GM12878 (cell line): ENCODE data around the gene C6orf120. TPM values are rescaled to one million over a fixed set of nuclear protein-coding genes. Genes with fewer than 3 reads are reported as not detected.

ENCODE experiments used
- ATAC-seq: fragments of 200-7000 bp; cut with Tn5 transposase; 3 replicates; pipeline ENCODE4 v1.9.1; 2020; ENCODE audit warnings: mild to moderate bottlenecking, moderate library complexity
- BruUV-seq: library from RNA; stranded (reverse); fragments of 400-500 nt; replicated peaks from 2 replicates; lab custom pipeline; 2021; lab: Mats Ljungman, UMichigan
- CTCF ChIA-PET: fragments of 300-600 bp; sonication (Branson Sonifier 250); formaldehyde crosslinking; extraction: SDS; loops from one replicate; lab custom pipeline; 2021; ENCODE audit warnings: inconsistent platforms; lab: Yijun Ruan, JAX
- POLR2A ChIA-PET: fragments of 350-600 bp; formaldehyde crosslinking; extraction: SDS; loops from one replicate; lab custom pipeline; 2021; ENCODE audit warnings: inconsistent platforms; lab: Charles Lee
- RAD21 ChIA-PET: fragments of 300-600 bp; sonication (Branson Sonifier 250); formaldehyde crosslinking; loops from one replicate; lab custom pipeline; 2023; ENCODE audit warnings: antibody characterized with exemption; ENCODE audit not compliant: unreplicated experiment; lab: Charles Lee
- SMC1A ChIA-PET: fragments of 300-600 bp; sonication (Branson Sonifier 250); formaldehyde crosslinking; loops from one replicate; lab custom pipeline; 2023; ENCODE audit not compliant: unreplicated experiment, uncharacterized antibody; lab: Charles Lee
- DNase-seq: peaks from one replicate; pipeline ENCODE4 v3.0.0-alpha.2; 2011; ENCODE audit warnings: low read depth, low spot score
- FAIRE-seq: peaks from 3 replicates; lab custom pipeline; 2011; peaks lifted over from hg19 to GRCh38; lab: Jason Lieb, UNC
- H2AFZ ChIP-seq: 2 replicates; pipeline ENCODE4 v1.6.0; 2011; ENCODE audit warnings: low read depth, low read length, control low read depth; ENCODE audit not compliant: control insufficient read depth
- H3K27ac ChIP-seq: 2 replicates; pipeline ENCODE4 v1.5.1; 2011; ENCODE audit warnings: control low read depth; ENCODE audit not compliant: control insufficient read depth, insufficient read depth
- H3K27me3 ChIP-seq, 2 experiments: replicated peaks in 1 of 2; 2 replicates each; pipeline versions ENCODE4 v1.6.0 to v1.6.1; 2011; ENCODE audit warnings: low read length in 1 of 2; ENCODE audit not compliant: control insufficient read depth in 2 of 2, insufficient read depth in 2 of 2
- H3K36me3 ChIP-seq, 2 experiments: 2 replicates each; pipeline ENCODE4 v1.5.1; 2011; ENCODE audit warnings: low read length in 1 of 2; ENCODE audit not compliant: control insufficient read depth in 2 of 2, insufficient read depth in 2 of 2
- H3K4me1 ChIP-seq: 2 replicates; pipeline ENCODE4 v1.6.1; 2011; ENCODE audit warnings: mild to moderate bottlenecking, low read length, moderate library complexity, mixed read lengths; ENCODE audit not compliant: control insufficient read depth, insufficient read depth
- H3K4me2 ChIP-seq: 2 replicates; pipeline ENCODE4 v1.6.0; 2011; ENCODE audit warnings: control low read depth; ENCODE audit not compliant: control insufficient read depth, insufficient read depth
- H3K4me3 ChIP-seq: fragments of 200-600 bp; sonication (generic); 2 replicates; pipeline ENCODE4 v1.5.1; 2016
- H3K79me2 ChIP-seq: 2 replicates; pipeline ENCODE4 v1.6.0; 2011; ENCODE audit warnings: low read length; ENCODE audit not compliant: control insufficient read depth, insufficient read depth
- H3K9ac ChIP-seq: 2 replicates; pipeline ENCODE4 v1.8.0; 2011; ENCODE audit warnings: low read length, control low read depth, mixed read lengths; ENCODE audit not compliant: control insufficient read depth, insufficient read depth
- H3K9me3 ChIP-seq: replicated peaks from 3 replicates; pipeline ENCODE4 v1.5.1; 2011; ENCODE audit warnings: mild to moderate bottlenecking, low read length; ENCODE audit not compliant: control insufficient read depth, insufficient read depth
- H4K20me1 ChIP-seq: 2 replicates; pipeline ENCODE4 v1.6.0; 2011; ENCODE audit not compliant: control insufficient read depth, insufficient read depth
- BCLAF1 ChIP-seq: fragments of 450-650 bp; IDR thresholded peaks from 2 replicates; pipeline ENCODE4 v1.6.1; 2017; ENCODE audit warnings: antibody characterized with exemption, mild to moderate bottlenecking, moderate library complexity
- EZH2 ChIP-seq: IDR thresholded peaks from 2 replicates; pipeline ENCODE4 v1.6.1; 2012; ENCODE audit warnings: low read depth, mild to moderate bottlenecking, control low read depth, inconsistent platforms, low read length, borderline replicate concordance; ENCODE audit not compliant: control insufficient read depth
- FOXM1 ChIP-seq: IDR thresholded peaks from 2 replicates; pipeline ENCODE4 v1.6.1; 2012; ENCODE audit warnings: low read depth, mild to moderate bottlenecking, inconsistent platforms, low read length, moderate library complexity
- IRF4 ChIP-seq: IDR thresholded peaks from 2 replicates; pipeline ENCODE4 v1.6.1; 2011; ENCODE audit warnings: low read depth, low read length
- JUNB ChIP-seq: IDR thresholded peaks from 2 replicates; pipeline ENCODE4 v1.6.1; 2016; ENCODE audit warnings: antibody characterized with exemption, mild to moderate bottlenecking
- POLR2A ChIP-seq: IDR thresholded peaks from 2 replicates; pipeline ENCODE4 v1.6.1; 2011; ENCODE audit warnings: low read depth, mild to moderate bottlenecking, low read length
- POLR2AphosphoS5 ChIP-seq: IDR thresholded peaks from 2 replicates; pipeline ENCODE4 v1.6.1; 2011; ENCODE audit warnings: mild to moderate bottlenecking, low read length, inconsistent platforms
- POU2F2 ChIP-seq: IDR thresholded peaks from 3 replicates; pipeline ENCODE4 v1.6.1; 2011; ENCODE audit warnings: low read depth, mild to moderate bottlenecking, low read length, borderline replicate concordance
- RAD21 ChIP-seq: IDR thresholded peaks from 2 replicates; pipeline ENCODE4 v1.6.1; 2011; ENCODE audit warnings: mild to moderate bottlenecking, low read depth, low read length, moderate library complexity; ENCODE audit not compliant: insufficient read depth
- SMC3 ChIP-seq: IDR thresholded peaks from 2 replicates; pipeline ENCODE4 v1.6.1; 2011; ENCODE audit warnings: low read length, improper control_type of control experiment, borderline replicate concordance
- SREBF1 ChIP-seq: IDR thresholded peaks from 2 replicates; pipeline ENCODE4 v1.6.1; 2012; ENCODE audit warnings: mild to moderate bottlenecking, low read length
- STAT3 ChIP-seq: IDR thresholded peaks from 2 replicates; pipeline ENCODE4 v1.6.1; 2011; ENCODE audit warnings: low read depth, low read length, improper control_type of control experiment
- WRNIP1 ChIP-seq: IDR thresholded peaks from 2 replicates; pipeline ENCODE4 v1.6.1; 2011; ENCODE audit warnings: low read depth, low read length, improper control_type of control experiment, borderline replicate concordance
- in situ Hi-C: fragments of 300-500 bp; cut with MboI; formaldehyde crosslinking; loops from 9 replicates; pipeline ENCODE4 v1.14.3; 2018; ENCODE audit warnings: mixed read lengths
- intact Hi-C: fragments of 100-400 bp; cut with micrococcal nuclease; formaldehyde crosslinking; loops from one replicate; pipeline ENCODE4 v1.14.2; 2022; ENCODE audit not compliant: unreplicated experiment
- polyA plus RNA-seq, 11 experiments: library from polyadenylated mRNA; depleted of rRNA in 4 of 11; unstranded in 6 of 11; stranded (reverse) in 5 of 11; fragments of >200 nt; fragmentation: Nextera tagmentation in 4 of 11; fragmentation: Illumina TruSeq in 1 of 11; extraction: Ambion mirVana in 4 of 11; extraction: Trizol in 1 of 11; gene quantifications; 1 replicate in 1 of 11; 2 replicates in 10 of 11; pipeline versions ENCODE4 v1.2.1 to v1.2.3, GENCODE V29; 2011 to 2016; ENCODE audit warnings: inconsistent platforms in 2 of 11, missing spikeins in 2 of 11, low read depth in 1 of 11
- total RNA-seq, 4 experiments: library from RNA; depleted of rRNA in 3 of 4; stranded (reverse); fragments of >200 nt in 3 of 4; fragmentation: Illumina TruSeq in 1 of 4; extraction: Trizol in 1 of 4; gene quantifications; 2 replicates each; pipeline versions ENCODE4 v1.2.1 to v1.2.3, GENCODE V29; 2013 to 2021
- TF ChIP-seq, protein P1 (sequence below): fragments of 450-650 bp; IDR thresholded peaks from 2 replicates; pipeline ENCODE4 v1.6.1; 2016; ENCODE audit warnings: mild to moderate bottlenecking

C6orf120 gene
- total and polyA plus RNA-seq, 10 of the 15 experiments (the other 5 are each of a cell fraction or from before 2014, with no cell fraction given) = 3.6 to 23.9 (median 18.2) TPM

- no peaks in the 10 kb centered on the region for H3K27me3 ChIP-seq
- no peaks in the 10 kb centered on the region for H3K9me3 ChIP-seq
- no peaks in the 10 kb centered on the region for H3K4me1 ChIP-seq
- ChIA-PET CTCF (no interaction called here), SMC1A (no interaction called here), RAD21 (no interaction called here), POLR2A (no interaction called here)
- no peak overlapping the region for H3K9ac ChIP-seq
- TF ChIP-seq POLR2AphosphoS5 (no peak), IRF4 (no peak), FOXM1 (no peak), BCLAF1 (no peak), SREBF1 (no peak), STAT3 (no peak), POLR2A (no peak), EZH2 (no peak), JUNB (no peak), RAD21 (no peak), WRNIP1 (no peak), SMC3 (no peak), POU2F2 (no peak)
- TF ChIP-seq, protein P1, sequence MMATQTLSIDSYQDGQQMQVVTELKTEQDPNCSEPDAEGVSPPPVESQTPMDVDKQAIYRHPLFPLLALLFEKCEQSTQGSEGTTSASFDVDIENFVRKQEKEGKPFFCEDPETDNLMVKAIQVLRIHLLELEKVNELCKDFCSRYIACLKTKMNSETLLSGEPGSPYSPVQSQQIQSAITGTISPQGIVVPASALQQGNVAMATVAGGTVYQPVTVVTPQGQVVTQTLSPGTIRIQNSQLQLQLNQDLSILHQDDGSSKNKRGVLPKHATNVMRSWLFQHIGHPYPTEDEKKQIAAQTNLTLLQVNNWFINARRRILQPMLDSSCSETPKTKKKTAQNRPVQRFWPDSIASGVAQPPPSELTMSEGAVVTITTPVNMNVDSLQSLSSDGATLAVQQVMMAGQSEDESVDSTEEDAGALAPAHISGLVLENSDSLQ = no peak
- no peaks in the 10 kb centered on the region for H3K36me3 ChIP-seq
- FAIRE-seq (no peak), ATAC-seq (no peak), DNase-seq (no peak)
- H3K79me2 ChIP-seq = no peaks in the 10 kb centered on the region
- in situ Hi-C loops = no loop called here
- H3K4me2 ChIP-seq = no peak overlapping the region
- BruUV-seq = no TSS peak
- no peak overlapping the region for H3K27ac ChIP-seq
- intact Hi-C loops = loop anchor here (10.0 kb wide), 1 partner anchor 575 kb away; the partner anchor contains the start of gene FAM120B
- H3K4me3 ChIP-seq = no peak overlapping the region
- H2AFZ ChIP-seq = no peak overlapping the region
- no peaks in the 10 kb centered on the region for H4K20me1 ChIP-seq
Observed at GRCh38 chr6:169729961-169730360, 28.0 kb downstream of the C6orf120 start.
